ENCODE results near the gene D2HGDH. TPM values are rescaled to one million over a fixed set of nuclear protein-coding genes. Genes with fewer than 3 reads are reported as not detected.

The D2HGDH gene
- total RNA-seq, 1 experiment from 2014 or later, result 53.3 TPM

DNA sequence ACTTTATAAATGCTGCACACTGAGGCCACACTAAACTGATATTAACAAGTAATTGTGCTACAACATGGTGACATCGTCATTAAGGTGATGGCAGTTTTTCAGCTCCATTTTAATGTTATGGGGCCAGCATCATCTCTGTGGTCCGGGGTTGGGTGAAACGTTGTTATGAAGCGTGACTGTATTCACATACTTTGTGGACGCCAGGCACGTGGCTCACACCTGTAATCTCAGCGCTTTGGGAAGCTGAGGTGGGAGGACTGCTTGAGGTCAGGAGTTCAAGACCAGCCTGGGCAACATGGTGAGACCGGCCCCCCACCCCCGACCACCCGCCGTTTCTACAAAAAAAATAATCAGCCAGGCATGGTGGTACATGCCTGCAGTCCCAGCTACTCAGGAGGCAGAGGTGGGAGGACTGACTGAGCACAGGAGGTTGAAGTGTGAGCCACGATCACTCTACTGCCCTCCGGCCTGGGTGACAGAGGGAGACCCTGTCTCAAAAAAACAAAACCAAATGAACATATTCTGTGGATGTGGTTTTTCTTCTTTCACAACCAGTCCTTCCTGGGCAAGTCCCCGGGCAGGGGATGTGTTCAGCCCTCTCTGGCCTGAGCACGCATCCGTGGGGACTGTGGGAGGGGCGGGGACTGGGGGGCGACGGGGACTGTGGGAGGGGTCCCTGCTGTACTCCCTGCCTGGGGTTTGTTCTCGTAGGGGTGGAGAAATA is 29.3 kb downstream of the D2HGDH start:
- Mint-ChIP-seq H3K9me3 (ENCODE audit: low read depth, unreplicated experiment) (no peaks in the 10 kb centered on the region), H3K4me1 (ENCODE audit: low read depth, unreplicated experiment) (no peaks in the 10 kb centered on the region), H3K4me3 (ENCODE audit: low read depth, unreplicated experiment) (no peak overlapping the region), H3K27ac (ENCODE audit: unreplicated experiment) (no peak overlapping the region), H3K27me3 (ENCODE audit: unreplicated experiment) (no peaks in the 10 kb centered on the region), H3K36me3 (ENCODE audit: insufficient read depth, unreplicated experiment) (peaks cover 24% of the 10 kb centered on the region)
- CTCF ChIA-PET, result interaction anchor here (1.1 kb wide), 1 partner anchor 10 kb away, joined by 4 read pairs; no protein-coding TSS in a partner anchor
- intact Hi-C loops (cut with micrococcal nuclease; ENCODE audit: unreplicated experiment), result no loop called here
- no peak for DNase-seq
- no peak for TF ChIP-seq CTCF (IDR thresholded peaks at IDR 0.05; ENCODE audit: unreplicated experiment)
- BruUV-seq (replicated peaks), result no TSS peak

DNA sequence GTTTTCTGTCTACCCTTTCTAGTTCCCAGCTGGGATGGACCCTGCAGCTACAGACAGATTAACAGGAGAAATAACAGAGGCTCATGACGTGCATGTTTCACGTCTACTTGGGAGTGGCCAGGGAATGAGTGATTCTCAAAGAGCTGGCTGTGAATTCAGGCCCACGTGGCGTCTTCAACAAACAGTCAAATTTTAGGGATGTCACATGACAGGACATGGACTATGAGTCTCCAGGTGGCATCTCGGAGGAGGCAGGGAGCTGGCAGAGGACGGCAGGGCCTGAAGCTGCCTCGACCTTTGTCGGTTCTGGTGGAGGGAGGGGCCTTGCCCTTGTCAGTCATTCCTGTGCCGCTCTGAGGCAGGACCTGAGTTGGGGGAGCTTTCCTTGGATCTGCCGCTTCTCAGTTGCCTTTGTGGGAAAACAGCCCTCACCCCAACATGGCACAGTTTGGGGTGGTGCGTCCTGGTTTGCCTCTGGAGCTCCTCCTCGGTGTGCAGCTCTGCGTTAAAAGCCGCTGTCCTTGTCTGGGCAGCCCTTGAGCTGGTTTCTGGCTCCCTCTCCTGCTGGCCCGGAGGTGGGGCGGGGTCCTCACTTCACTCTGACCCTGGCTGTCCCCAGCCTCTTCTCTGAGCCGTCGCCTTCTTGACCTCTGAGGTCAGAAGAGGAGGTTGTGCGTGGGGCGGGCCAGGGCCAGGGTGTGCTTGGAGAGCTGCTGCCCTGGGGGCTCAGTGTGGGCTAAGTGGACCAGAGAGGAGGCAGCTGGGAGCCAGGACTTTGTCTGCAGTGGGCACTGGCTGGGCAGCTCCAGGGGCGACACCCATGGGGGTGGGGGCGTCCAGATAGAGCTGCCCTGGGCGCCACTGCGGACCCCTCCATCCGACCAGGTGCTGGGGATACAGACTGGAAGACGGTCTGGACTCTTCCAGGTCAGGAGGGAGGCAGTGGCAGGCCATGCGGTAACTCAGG is 30.1 kb downstream of the D2HGDH start:
- H3K4me3 Mint-ChIP-seq (ENCODE audit: low read depth, unreplicated experiment), result no peak overlapping the region
- no peak for DNase-seq
- intact Hi-C loops (cut with micrococcal nuclease; ENCODE audit: unreplicated experiment), result no loop called here
- H3K27ac Mint-ChIP-seq (ENCODE audit: unreplicated experiment), result no peak overlapping the region
- no TSS peak for BruUV-seq (replicated peaks)
- no peaks in the 10 kb centered on the region for H3K27me3 Mint-ChIP-seq (ENCODE audit: unreplicated experiment)
- no peaks in the 10 kb centered on the region for H3K9me3 Mint-ChIP-seq (ENCODE audit: low read depth, unreplicated experiment)
- CTCF ChIA-PET, result interaction anchor here (1.1 kb wide), 1 partner anchor 9 kb away, joined by 4 read pairs; no protein-coding TSS in a partner anchor
- H3K4me1 Mint-ChIP-seq (ENCODE audit: low read depth, unreplicated experiment), result no peaks in the 10 kb centered on the region
- H3K36me3 Mint-ChIP-seq (ENCODE audit: insufficient read depth, unreplicated experiment), result peaks cover 27% of the 10 kb centered on the region
- no peak for TF ChIP-seq CTCF (IDR thresholded peaks at IDR 0.05; ENCODE audit: unreplicated experiment)

DNA sequence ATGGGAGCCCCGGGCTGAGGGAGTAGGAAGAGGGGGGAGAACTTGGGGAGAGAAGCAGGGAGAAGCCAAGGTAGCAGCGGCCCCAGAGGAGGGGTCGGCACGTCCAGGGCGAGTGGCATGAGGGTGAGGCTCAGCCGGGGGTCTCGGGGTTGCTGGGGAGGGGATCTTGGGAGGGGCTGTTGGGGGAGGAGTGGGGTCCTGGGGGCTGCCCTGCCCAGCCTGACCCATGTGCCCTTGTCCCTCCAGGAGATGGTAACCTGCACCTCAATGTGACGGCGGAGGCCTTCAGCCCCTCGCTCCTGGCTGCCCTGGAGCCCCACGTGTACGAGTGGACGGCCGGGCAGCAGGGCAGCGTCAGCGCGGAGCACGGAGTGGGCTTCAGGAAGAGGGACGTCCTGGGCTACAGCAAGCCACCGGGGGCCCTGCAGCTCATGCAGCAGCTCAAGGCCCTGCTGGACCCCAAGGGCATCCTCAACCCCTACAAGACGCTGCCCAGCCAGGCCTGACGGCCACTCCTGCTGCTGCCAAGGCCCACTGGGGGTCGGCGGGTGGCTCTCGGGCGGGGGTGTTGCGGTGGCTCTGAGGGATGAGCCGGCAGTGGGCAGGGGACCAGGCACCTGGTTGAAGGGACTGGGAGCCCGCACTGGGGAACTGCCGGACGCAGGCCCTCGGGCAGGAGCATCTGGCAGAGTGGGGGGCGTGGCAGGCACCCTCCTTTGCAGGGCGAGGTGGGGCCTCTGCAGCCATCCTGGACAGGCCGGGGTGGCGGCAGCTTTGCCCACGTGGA is 33.2 kb downstream of the D2HGDH start:
- no peak for DNase-seq
- H3K27ac Mint-ChIP-seq (ENCODE audit: unreplicated experiment), result no peak overlapping the region
- BruUV-seq (replicated peaks), result no TSS peak
- H3K36me3 Mint-ChIP-seq (ENCODE audit: insufficient read depth, unreplicated experiment), result peaks cover 23% of the 10 kb centered on the region
- intact Hi-C loops (cut with micrococcal nuclease; ENCODE audit: unreplicated experiment), result no loop called here
- H3K27me3 Mint-ChIP-seq (ENCODE audit: unreplicated experiment), result no peaks in the 10 kb centered on the region
- no peak overlapping the region for H3K4me3 Mint-ChIP-seq (ENCODE audit: low read depth, unreplicated experiment)
- CTCF ChIA-PET, result interaction anchor here (0.5 kb wide), 1 partner anchor 12 kb away, joined by 3 read pairs; no protein-coding TSS in a partner anchor
- TF ChIP-seq CTCF (IDR thresholded peaks at IDR 0.05; ENCODE audit: unreplicated experiment), result no peak
- H3K9me3 Mint-ChIP-seq (ENCODE audit: low read depth, unreplicated experiment), result no peaks in the 10 kb centered on the region
- no peaks in the 10 kb centered on the region for H3K4me1 Mint-ChIP-seq (ENCODE audit: low read depth, unreplicated experiment)

DNA sequence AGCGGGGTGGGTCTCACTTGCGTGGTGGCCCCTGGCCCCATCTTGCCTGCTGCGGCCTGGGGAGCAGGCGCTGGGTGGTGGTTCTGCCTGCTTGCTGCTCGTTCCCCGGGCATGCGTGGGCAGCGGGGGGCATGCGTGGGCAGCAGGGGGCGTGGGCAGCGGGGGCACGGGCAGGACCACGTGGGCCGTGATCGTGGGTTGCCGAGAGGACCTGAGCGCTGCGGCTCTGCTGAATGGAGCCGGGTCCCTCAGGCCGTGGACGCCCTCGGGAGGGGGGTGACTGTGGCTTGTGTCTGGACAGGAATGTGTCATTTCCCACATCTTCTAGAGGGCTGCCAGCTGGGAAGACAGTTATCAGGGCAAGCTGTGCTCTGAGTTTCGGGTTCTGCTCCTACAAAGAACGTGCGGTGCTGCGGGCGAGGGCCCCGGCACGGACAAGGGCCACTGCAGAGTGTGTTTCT is 33.9 kb downstream of the D2HGDH start:
- Mint-ChIP-seq H3K36me3 (ENCODE audit: insufficient read depth, unreplicated experiment) (peaks cover 17% of the 10 kb centered on the region), H3K4me1 (ENCODE audit: low read depth, unreplicated experiment) (no peaks in the 10 kb centered on the region), H3K27ac (ENCODE audit: unreplicated experiment) (no peak overlapping the region), H3K9me3 (ENCODE audit: low read depth, unreplicated experiment) (no peaks in the 10 kb centered on the region), H3K27me3 (ENCODE audit: unreplicated experiment) (no peaks in the 10 kb centered on the region), H3K4me3 (ENCODE audit: low read depth, unreplicated experiment) (no peak overlapping the region)
- no peak for TF ChIP-seq CTCF (IDR thresholded peaks at IDR 0.05; ENCODE audit: unreplicated experiment)
- intact Hi-C loops (cut with micrococcal nuclease; ENCODE audit: unreplicated experiment), result no loop called here
- CTCF ChIA-PET, result interaction anchor here (0.5 kb wide), 1 partner anchor 12 kb away, joined by 3 read pairs; no protein-coding TSS in a partner anchor
- BruUV-seq (replicated peaks), result no TSS peak
- DNase-seq, result no peak
